CD4-positive, alpha-beta T cell treated with Interleukin-6 at 100 ng/mL for 8 hours (primary cell): Measurements from ENCODE around the gene BAIAP2.
"Not testable (repeated sequence)": the region's sequence is repeated elsewhere in the genome, so short reads cannot be mapped to it uniquely, and the experiment has no call there.

ENCODE experiments used
- DNase-seq: peaks from one replicate; pipeline ENCODE4 v3.0.0-alpha.2; 2020; ENCODE audit warnings: mixed read lengths, low spot score

Gene BAIAP2

GRCh38 chr17:81139428-81139827, 104.5 kb downstream of the BAIAP2 start:
- DNase-seq = no peak

GRCh38 chr17:81140018-81140417, 105.1 kb downstream of the BAIAP2 start:
- no peak for DNase-seq

GRCh38 chr17:81140695-81141094, 105.7 kb downstream of the BAIAP2 start:
- DNase-seq = no peak

DNA sequence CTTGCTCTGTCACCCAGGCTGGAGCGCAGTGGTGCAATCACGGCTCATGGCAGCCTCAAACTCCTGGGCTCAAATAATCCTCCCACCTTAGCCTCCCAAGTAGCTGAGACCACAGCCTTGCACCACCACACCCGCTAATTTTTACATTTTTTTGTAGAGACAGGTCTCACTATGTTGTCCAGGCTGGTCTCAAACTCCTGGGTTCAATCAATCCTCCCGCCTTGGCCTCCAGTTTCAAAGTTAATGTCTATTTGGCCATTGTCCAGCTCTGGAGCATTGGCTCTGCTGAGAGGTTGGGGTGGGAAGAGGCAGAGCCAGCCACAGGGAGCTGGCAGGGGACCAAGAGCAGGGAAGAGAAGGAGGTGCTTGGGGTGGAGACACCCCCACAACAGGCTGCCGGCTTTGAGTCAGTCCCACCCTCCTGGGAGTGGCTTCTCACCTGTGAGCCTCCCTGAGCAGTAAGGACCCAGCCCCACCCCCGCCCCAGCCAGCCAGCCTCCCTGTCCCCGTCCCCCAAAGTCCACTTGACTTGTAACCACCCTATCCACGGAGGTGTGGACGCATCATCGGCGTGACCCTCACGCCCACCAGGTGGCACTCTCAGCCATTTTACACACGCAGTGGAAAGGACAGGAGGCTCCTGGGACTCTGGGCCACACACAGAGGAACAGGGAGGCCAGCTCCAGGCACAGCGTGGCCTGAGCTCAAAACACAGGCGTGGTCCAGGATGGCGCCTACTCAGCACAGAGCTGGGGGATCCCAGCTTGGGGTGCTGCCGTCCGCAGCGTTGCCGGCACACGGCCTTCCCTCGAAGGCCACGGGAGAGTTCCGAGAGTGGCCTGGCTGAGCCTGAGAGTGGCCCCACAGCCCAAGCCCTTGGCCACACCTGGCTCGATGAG, 107.6 kb downstream of the BAIAP2 start:
- DNase-seq = peak; percentile 45

DNA sequence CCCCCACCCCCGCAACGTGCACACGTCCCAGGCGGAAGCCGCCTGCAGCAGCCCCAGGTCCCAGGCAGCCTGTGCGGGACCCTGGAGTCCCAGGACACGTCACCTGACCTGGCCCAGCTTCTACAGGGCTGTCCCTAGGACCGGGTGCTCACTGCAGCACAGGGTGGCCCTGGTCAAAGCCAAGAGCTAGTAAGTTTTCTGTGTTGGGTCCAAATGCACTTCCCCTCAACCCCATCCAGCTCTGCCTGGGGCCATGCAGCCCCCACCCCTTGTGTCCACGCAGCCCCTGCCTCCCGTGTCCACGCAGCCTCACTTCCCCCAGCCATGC, 108.2 kb downstream of the BAIAP2 start:
- DNase-seq = no peak

GRCh38 chr17:81143717-81144422, 108.9 kb downstream of the BAIAP2 start:
- no peak for DNase-seq

DNA sequence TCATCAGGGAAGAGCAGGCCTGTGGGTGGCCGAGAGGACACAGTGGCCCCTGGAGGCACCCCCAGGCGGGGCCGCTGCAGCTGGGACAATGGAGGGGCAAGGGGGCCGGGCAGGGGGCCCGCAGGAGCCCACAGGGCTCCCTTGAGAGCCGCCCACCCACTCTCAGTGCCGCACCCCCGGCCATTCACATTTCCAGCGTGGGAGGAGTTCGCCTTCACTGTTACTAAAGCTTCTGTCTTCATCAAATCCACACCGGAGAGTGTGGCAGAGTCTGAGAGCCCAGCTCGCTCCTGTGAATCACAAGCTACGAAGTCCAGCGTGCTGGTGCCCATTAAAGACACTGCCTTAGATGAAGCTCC, 109.5 kb downstream of the BAIAP2 start:
- no peak for DNase-seq

GRCh38 chr17:81146208-81146607, 111.3 kb downstream of the BAIAP2 start:
- DNase-seq = not testable (repeated sequence)

DNA sequence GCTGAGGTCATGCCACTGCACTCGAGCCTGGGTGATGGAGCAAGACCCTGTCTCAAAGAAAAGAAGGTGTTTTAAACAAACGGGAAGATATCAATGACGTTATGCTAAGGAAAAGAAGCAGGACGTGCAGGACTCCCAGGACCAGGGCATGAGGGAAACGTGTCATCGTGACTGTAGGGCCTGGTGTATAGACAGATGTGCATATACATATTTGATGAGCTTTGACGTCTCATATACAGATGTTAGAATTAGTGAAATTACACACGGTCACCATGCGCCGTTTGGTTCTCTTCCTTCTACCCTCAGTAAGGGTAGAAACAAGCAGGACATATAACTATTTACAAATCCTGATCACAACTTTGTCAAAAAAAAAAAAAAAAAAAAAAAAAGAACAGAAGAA, 112.8 kb downstream of the BAIAP2 start:
- no peak for DNase-seq

GRCh38 chr17:81148571-81148970, 113.6 kb downstream of the BAIAP2 start:
- DNase-seq = no peak

GRCh38 chr17:81148986-81149533, 114.1 kb downstream of the BAIAP2 start:
- DNase-seq = no peak

GRCh38 chr17:81150377-81151077, 115.6 kb downstream of the BAIAP2 start:
- DNase-seq = no peak

DNA sequence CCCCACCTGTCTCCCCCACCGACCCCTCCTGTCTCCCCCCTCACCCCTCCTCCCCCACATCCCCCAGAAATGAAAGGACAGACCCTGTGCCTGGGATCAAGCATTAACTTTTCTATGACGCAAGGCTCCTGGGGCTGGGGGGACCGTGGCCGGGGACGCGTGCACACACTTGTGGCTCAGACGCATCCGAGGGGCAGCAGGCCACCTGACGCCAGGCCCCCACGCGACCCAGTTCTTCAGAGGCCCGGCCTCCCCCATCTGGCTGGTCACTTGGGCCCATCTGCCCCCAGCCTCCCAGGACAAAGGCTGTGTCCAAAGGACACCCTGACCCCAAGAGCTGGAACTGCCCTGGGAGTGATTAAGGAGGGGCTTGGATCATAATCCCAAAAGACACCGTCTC, 116.3 kb downstream of the BAIAP2 start:
- DNase-seq = no peak

DNA sequence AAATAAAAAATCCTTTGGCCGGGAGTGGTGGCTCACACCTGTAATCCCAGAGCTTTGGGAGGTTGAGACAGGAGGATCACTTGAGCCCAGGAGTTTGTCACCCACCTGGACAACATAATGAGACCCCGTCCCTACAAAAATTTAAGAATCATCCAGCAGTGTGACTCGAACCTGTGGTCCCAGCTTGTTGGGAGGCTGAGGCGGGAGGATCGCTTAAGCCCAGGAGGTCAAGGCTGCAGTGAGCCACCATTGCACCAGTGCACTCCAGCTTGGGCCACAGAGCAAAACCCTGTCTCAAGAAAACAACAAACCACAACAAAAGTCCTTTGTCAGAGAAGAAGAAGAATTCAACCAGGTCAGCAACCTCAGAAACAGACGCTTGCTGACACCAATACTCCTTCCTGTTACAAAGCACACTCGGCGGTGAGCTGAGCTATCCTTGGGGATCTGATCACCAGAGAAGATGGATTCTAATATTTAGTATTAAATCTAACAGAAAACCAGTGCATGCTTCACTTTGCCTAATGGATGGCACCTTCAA, 117.4 kb downstream of the BAIAP2 start:
- no peak for DNase-seq

GRCh38 chr17:81153340-81153803, 118.4 kb downstream of the BAIAP2 start:
- DNase-seq = no peak

GRCh38 chr17:81154016-81154415, 119.1 kb downstream of the BAIAP2 start:
- not testable (repeated sequence) for DNase-seq

GRCh38 chr17:81154961-81155360, 120.0 kb downstream of the BAIAP2 start:
- no peak for DNase-seq

- DNase-seq = no peak
These were observed 122.2 kb downstream of the BAIAP2 start for GRCh38 chr17:81156866-81157805.

DNA sequence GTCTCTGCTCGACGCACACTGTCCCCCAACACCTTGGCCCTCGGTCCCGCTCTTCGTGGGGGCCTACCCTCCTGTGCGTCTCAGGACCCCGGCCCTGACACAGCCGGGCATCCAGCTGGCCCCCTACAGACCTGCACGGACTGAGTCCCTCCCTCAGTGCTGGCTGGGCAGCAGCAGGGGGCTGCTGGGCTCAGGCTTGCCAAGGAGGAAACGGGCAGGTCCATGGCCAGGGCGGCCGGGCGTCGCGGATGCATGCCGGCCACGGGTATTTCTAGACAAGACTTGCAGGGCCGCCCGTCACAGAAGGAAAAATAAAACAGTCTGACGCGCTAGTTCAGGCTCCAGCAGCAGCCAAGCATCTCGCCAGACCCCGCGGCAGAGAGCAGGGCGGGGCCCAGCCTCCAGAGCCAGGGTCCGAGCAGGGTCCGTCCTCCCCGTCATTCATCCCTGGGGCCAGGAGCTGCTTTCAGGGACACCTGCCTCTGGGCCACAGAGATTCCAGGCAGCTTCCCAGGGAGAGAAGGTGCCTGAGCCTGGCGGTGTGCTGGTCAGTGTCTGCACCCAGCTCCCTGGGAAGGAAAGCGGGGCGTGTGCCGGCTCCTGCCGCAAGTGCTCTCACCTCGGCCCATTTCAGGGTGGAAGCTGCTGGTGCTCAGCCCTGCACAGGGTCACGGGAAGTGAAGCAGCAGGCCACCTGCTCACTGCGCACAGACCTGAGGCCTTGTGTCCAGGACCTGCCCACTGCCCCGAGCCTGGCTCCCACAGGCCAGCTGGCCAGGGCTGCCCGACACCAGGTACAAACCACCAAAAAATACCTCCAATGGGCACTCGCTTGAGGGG, 123.1 kb downstream of the BAIAP2 start:
- DNase-seq = no peak
